GM19193 (cell line): Measurements from ENCODE around the gene SKI.

Experiments
- POLR2A ChIP-seq: IDR thresholded peaks from 4 replicates; pipeline ENCODE4 v1.6.1; 2011; ENCODE audit not compliant: insufficient read depth, insufficient read length; ENCODE audit errors: extremely low read depth

SKI gene

DNA sequence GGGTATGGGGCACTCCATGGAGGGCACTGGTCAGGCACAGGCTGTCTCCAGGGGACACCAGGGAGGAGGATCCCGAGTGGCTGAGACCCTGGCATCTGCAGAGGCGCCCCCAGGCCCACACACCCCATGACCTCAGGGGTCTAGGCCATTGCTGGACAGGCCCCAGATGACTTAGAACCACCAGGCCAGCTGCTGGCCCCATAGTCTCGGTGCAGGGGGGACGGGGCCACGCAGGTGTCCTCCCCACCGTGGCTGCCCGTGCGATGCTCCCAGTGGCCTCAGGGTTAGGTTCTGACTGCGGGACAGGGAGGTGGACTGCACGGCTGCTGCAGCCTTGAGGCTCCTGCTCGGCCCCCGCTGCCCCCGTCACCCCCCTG lies 119.3 kb downstream of the SKI start:
- no peak for TF ChIP-seq POLR2A

DNA sequence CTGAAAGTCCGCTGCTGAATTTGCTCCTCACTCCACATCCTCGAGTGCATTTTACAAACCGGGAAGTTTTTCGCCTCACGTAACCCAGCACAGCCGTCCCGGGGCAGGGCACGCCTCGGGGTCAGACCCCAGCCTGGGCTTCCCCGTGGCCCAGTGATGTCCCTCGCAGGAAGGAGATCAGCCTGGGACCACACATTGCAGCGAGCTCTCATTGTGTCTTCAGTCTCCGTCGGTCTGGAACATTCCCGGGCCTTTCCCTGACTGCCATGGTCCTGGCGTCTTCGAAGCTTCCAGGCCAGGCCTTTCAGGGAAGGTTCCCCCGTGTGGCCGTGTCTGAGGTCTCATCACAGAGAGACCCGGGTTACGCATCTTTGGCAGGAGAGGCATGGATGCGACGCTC lies 119.8 kb downstream of the SKI start:
- no peak for TF ChIP-seq POLR2A

DNA sequence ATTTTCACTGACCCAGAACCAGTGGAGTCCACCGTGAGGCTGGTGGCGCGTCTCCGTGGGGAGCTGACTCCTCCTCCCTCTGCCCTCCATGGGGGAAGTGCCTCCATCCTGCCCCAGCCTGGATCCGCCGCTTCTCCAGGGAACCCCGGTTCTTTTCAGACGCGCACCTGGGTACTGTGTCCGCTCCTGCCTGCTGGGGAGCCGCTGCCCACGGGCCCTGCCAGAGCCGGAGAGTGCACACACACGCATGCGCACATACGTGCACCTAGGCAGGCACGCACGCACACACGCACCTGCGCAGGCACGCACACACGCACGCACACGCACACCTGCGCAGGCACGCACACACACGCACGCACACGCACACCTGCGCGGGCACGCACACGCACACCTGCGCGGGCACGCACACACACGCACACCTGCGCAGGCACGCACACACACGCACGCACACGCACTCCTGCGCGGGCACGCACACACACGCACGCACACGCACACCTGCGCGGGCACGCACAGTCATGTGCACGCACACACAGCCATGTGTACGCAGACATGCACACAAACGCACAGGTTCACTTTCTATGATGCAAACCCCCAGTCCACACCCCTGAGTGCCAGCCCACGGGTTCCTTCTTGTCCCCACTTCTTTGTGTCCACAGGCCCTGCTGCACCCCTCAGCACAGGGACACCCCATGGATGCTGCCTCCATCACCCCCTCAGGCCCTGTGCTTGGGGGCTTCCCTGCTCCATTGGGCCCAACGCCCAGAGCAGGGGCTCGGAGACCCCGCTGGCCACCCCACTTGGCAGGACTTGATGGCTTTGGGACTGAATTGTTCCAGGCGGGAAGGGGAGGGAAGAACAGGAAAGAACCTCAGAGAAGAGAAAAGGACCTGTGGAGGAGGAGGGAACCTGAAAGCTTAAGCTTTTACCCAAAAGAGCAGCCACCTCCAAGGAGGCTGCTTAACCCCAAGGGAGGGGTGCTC lies 120.5 kb downstream of the SKI start:
- TF ChIP-seq POLR2A = no peak

- TF ChIP-seq POLR2A = no peak
These were observed 121.7 kb downstream of the SKI start for GRCh38 chr1:2349806-2350205.

GRCh38 chr1:2350501-2350900 lies 122.4 kb downstream of the SKI start:
- TF ChIP-seq POLR2A = no peak

DNA sequence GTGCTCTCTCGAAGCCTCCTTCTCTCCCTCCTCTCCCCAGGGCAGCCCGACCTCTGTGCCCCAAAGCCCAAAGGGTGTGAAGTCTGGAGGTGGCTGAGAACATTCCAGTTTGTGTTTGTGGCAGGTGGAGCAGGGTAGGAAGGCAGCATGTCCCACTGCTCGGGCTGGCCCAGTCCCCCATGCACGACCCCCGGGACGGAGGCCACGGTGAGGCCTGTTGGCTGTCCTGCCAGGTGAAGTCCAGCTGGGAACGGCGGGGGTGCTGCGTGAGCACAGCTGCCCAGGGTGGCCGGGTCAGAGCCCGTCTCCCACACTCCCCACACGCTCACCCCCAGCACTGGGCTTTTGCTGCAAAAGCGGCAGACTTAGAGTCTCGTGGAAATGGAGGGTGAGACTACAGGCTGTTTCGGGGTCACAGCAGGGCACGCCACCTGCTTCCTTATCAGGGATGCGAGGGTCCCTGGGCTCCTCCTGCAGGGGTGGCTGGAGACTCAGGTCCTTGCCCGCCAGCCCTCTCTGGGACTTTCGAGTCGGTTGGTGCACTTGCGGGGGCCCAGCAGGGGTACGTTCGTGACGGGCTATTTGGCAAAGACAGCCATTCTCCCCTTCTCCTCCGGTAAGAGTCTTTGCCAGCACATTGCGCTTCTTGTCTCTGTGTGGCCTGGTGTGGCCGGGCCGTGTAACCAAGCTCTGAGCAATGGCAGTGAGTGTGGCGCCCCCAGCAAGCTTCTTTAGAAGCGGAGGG lies 123.0 kb downstream of the SKI start:
- TF ChIP-seq POLR2A = no peak

GRCh38 chr1:2351723-2352122 lies 123.6 kb downstream of the SKI start:
- no peak for TF ChIP-seq POLR2A

GRCh38 chr1:2352341-2352896 lies 124.3 kb downstream of the SKI start:
- no peak for TF ChIP-seq POLR2A

GRCh38 chr1:2352897-2353550 lies 124.9 kb downstream of the SKI start:
- no peak for TF ChIP-seq POLR2A

DNA sequence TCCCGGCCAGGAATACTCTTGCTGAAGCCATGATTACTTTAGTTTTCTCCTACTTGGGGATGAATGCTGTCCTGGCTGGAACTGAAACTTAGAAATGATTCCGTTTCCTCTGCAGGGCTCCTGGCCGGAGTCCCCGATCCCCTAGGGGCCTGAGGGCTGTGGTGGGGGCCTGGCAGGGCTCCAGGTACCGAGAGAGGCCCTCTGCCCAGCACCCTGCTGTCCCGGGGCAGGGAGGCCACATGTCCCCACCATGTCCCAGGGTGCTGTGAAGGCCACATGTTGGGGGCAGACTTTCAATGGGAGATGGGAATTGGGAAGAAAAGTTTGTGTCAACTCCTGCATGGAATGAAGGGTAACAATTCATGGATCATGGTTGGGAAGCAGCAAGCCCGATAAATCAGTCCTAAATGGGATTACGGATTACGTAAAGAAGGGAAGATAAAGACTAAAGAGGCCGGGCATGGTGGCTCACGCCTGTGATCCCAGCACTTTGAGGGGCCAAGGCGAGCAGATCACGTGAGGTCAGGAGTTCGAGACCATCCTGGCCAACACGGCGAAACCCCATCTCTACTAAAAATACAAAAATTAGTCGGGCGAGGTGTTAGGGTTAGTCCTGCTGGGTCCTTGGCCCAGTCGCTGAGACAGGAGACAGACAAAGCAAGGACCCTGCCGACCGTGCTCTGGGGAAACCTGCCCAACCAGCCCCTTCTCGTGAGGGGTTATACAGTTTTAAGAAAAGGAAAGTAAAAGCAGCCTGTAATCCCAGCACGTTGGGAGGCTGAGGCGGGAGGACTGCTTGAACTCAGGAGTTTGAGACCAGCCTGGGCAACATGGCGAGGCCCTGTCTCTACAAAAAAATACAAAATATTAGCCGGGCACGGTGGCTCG lies 125.7 kb downstream of the SKI start:
- TF ChIP-seq POLR2A = no peak

GRCh38 chr1:2354511-2355372 lies 126.6 kb downstream of the SKI start:
- no peak for TF ChIP-seq POLR2A

GRCh38 chr1:2355373-2356261 lies 127.5 kb downstream of the SKI start:
- TF ChIP-seq POLR2A = no peak

DNA sequence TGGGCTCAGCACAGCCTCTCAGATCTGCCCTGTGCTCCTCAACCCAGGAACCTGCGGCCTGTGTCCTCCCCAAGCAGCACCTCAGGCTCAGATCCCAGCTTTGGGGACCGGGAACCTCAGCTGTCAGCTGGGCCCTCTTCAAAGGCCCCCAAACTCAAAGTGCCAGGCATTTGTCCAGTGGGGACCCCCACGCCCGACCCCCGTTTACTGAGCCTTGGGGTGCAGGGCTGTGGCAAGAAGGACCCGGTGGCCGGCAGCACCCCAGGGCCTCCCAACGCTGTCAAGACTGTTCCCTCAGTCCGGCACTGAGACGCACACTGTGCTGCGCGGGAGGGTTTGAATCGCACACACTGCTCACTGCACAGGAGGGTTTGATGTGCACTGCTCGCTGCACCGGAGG lies 128.3 kb downstream of the SKI start:
- TF ChIP-seq POLR2A = no peak
